LoVo (cell line): ENCODE data around the gene ADCY2.

Experiments used
- DNase-seq: peaks from one replicate; pipeline ENCODE4 v3.0.0-alpha.2; 2016; ENCODE audit warnings: low spot score

The ADCY2 gene

DNA sequence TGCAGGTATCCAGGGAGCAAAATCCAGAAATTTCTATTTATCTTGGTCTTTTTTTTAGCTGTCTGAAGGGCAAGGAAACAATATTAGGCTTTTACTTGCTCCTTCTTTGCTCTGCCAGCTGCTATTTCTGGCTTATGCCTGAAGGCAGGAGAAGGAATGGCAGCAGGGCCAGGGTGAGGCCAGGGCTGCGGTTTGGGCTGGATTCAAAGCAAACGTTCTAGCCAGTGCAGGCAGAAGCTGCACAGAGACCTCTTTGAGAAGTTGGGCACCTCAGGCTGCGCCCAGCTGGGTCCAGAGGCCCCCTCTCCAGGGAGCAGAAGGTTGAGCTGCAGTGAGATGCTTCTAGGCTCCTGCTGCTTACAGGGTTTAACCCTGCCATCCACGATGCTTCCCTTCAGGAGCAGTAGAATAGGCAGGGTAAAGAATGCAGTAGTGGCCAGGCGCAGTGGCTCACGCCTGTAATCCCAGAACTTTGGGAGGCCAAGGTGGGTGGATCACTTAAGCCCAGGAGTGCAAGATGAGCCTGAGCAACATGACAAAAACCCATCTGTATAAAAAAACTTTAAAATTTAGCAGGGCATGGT is 201.2 kb downstream of the ADCY2 start:
- no peak for DNase-seq

DNA sequence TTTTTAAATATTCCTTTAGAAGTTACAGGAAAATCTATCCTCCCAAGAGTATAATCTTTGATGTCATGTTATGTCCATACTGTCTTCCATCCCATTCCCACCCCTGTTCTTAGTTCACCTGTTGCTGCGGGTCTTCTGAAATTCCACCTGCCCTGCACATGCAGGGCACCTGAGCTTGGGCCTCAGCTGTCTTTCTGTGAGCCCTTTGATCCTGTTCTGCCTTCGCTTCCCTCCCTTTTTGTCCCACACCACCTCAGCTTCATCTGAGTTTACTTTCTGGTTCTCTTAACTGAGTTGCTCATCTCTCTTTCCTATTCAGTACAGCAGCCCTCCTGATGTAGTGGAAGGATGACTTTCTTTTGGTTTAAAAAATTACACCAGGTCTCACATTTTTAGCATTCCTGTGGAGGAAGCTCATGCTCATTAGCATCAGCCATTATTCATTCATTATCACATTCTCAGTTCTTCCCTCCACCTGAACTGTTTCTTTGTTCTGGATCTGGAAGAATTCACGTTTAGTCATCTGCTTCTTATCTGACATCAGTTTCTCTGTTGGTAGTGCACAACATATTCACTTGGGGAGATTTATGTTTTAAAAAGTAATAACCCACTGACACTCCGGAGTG is 211.0 kb downstream of the ADCY2 start:
- no peak for DNase-seq

DNA sequence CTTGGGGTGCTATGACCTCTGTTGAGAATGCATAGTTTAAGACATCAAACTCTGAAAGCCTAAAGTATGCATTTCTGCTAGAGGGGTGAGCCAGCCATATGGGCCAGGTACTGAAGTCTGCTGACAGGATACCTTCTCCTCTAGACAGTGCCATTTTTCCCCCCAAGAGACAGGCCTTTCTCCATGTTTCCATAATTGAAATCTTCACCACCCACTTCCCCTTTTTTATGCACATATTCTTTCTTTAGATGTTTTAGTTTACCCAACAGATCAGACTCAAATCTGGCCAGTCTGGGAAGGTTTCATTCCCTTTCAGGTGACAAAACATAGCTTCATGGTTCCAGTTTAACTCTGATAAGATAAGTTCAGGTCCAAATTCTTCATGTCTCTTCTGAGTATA is 212.8 kb downstream of the ADCY2 start:
- DNase-seq: no peak

DNA sequence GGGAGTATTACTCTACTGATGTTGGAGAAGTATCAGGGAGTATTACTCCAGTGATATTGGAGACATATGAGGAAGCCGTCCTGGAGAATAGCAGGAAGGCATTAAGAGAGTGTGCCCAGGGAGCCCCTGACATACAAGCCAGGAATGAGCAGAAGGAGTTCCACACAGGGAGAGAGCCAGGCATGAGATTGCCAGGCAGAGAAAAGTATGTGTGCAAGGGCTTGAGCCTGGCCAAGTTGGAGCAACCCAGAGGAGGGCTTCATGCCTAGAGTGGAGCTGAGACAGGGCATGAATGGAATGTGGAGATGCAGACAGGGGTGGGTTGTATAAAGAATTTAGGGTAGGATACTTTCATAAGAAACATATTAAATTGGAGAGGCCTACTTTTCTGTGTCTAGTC is 213.8 kb downstream of the ADCY2 start:
- DNase-seq: no peak

DNA sequence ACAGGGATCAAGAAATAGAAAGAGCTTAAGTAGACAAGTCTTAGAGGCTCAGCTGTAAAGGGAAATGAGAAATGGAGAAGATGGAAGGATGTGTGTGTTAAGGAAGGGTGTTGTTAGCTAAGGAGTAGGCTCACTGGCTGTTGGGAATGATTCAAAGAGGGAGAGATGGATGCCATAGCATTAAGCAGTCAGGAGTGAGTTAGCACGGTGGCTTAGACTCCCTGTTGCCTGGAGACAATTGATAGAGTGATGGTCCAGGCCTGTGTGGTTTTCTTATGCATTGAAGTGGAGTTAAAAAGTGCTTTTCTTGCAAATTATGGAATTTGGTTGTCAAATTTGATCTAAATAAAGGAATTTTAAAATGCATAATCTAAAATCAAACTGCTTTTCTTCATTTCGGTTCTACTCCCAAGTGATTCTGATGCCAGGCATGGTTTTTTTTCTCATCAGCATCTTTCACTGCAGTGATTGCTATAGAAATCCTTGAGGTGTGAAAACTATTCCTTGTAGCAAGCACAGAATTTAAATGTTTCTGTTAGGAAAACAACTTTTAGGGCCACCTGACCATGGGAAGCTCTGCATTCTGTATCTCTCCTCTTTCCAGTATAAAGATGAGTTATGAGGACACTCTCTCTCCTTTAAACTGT is 214.7 kb downstream of the ADCY2 start:
- no peak for DNase-seq

DNA sequence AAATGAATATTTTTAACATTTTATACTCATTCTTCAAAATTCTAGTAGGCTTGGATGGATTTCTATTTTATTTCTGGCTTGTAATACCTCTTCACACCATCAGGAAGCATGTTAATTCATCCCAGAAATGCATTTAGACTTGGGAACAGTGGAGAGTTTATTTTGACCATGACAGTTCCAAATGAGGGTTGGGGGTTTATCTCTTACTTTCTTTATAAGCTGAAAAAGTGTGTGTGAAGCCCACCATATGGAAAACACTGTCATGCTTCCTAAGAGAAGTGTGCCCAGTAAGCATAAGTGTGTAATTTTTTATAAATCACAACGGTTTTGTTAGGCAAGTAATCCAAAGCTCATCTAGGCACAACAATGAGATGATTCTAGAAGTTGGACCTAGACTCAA is 215.6 kb downstream of the ADCY2 start:
- DNase-seq: no peak

DNA sequence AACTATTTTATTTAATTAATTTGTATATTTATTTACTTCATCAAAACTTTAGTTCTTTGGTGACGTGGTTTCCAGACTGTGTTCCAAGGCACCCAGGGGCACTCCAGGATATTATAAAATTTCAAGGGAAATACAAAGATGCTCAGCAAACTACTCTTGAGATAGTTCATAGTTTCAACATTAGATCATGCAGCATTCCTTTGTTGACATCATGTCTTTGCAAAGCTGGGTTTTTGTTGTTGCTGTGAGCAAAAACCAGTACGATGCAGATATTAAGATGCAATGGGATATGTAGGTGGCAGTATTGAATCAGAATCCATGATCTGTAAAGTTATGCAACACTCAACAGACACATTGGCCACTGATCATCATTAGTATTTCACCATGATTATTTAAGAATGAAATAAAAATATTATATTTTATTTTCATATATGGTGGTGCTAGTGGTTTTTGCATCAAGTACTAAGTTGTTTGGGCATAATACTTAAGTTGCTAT is 219.7 kb downstream of the ADCY2 start:
- no peak for DNase-seq

DNA sequence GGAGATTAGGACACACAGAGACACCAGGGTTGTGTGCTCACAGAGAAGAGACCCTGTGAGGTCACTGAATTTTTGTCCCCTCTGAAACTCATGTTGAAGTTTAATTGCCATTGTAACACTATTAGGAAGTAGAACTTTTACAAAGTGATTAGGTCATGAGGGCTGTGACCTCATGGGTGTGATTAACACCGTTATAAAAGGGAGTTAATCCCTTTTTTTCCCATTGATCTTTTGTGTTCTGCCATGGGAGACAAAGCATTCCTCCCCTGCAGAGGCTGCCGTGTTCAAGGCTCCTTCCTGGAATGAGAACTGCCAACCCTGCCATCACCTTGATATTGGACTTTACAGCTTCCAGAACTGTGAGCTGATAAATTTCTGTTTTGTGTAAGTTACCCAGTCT is 221.0 kb downstream of the ADCY2 start:
- DNase-seq: no peak

DNA sequence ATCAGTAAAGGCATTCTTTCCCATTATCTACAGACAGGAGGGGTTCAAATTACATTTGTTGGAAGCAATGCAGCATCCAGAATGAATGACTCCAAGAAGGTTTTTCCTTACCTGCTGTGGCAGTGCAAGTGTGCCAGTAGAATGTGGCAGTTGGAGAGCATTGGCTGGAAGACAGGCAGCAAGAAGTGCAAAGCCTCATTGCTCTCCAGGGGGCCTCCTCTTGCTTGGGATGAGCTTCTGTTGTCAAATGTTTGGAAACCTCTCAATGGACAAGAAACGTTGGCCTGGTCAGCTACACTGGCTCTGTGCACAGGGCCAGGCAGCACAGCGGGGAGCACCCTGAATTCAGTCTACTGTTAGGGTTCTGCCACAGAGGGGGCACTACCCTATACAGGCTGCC is 226.6 kb downstream of the ADCY2 start:
- DNase-seq: no peak

DNA sequence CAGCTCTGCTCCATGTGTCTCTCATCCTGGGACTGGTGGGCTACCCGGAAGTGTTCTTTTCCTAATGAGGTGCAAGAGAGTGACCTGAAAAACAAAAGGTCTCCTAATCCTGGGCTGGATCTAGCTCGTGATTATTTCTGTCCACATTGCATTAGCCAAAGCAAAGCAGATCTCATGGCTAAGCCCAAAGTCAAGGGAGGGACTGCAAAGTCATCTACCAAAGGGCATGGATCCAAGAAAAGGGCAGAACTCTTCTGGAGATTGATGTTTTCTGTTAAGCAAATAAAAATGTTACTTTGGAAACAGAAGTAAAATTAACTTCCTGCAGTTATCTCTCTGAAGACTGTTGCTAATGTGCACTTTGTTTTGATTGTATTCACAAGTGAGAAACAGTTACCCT is 229.8 kb downstream of the ADCY2 start:
- DNase-seq: no peak

DNA sequence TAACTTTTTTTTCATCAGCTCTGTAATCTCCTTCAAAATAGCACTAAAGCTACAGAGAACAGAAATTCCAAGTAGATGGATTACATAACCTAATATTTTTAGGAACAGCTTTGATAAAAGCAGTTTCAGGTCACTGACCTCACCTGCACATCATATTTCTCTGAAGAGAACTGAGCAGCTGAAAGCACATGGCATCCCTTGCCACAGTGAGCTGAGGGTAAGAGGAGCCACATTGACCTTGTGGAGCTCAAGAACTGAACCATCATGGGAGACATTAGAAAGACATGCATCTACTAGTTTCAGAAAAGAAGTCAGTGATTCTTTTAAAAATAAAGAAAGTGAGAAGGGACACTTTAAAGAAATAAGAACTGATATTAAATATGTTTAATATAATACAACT is 232.3 kb downstream of the ADCY2 start:
- DNase-seq: no peak

DNA sequence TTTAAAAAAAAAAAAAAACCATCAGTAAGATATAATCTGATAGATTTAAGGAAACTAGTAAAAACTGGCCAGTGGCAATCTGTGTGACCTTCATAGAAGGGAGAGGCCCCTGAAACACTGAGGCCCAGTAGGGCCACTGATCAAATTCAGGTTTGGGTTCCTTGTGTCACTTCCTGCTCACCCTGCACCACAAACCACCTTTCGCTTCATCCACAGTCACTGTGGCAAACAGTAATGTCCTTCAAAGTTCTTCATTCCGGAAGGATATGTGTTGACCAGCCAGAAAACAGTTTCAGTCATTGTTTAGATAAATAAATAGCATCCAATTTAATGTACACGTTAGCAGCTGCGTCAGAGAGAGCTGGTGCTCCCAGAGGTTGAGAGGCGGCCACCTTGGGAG is 232.9 kb downstream of the ADCY2 start:
- DNase-seq: no peak

DNA sequence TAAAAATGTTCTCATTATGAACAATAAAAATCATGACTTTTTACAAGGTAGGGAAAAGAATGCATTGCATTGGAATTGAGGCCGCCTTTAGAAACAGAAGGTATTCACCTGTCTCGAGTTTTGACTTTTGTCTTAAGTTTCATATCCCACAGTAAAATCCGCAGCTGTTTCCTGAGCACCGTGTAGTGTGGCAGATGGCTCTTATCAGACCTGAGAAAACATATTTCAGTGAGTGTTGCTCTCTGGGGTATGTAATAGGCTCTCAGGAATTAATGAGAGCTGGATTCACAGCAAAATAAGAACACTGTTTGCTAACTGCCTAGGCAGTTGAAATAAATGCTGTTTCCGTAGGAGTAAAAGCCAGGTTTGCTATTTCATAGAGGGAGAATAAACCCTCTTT is 233.6 kb downstream of the ADCY2 start:
- no peak for DNase-seq

DNA sequence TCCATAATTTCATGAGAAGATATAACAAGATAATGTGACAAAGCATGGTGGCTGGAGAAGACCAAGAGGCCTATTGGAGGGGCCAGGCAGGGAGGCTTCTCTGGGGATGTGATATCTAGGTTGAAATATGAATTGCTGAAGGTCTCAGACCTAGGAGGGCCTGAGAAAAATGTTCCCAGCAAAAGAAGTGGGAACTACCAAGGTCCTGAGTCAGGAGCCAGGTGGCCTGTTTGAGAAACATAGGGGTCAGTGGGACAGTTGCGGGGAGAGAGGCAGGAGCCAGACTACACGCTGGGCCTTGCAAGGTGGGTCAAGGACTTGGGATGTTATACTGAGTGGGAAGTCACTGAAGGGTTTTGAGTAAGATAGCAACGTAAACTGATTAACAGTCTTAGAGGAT is 238.9 kb downstream of the ADCY2 start:
- DNase-seq: no peak

DNA sequence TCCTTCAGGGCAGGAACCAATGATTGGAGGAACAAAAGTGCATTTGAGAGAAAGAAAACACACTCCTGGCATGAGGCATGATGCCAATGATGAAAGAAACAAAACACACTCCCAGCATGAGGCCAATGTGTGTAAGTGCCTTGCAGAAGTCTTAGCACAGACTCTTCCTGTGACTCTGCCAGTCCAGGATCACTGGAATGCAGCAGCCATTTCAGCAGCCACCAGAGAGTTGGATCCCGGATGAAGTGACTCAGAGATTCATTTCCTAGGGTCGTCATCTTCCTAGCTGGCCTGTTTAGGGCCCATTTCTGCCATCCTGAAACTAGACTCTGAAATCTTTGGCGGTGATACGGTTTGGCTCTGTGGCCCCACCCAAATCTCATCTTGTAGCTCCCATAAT is 242.5 kb downstream of the ADCY2 start:
- peak; percentile 1 for DNase-seq

DNA sequence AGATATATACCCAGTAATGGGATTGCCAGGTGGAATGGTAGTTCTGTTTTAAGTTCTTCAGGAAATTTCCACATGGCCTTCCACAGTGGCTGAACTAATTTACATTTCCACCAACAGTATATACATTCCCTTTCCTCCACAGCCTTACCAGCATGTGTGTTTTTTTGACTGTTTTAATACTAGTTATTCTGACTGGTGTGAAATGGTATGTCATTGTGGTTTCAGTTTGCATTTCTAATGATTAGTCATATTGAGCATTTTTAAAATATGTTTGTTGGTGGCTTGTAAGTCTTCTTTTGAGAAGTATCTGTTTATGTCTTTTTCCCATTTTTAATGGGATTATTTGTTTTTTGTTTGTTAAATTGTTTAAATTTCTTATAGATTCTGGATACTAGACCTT is 246.1 kb downstream of the ADCY2 start:
- DNase-seq: no peak

DNA sequence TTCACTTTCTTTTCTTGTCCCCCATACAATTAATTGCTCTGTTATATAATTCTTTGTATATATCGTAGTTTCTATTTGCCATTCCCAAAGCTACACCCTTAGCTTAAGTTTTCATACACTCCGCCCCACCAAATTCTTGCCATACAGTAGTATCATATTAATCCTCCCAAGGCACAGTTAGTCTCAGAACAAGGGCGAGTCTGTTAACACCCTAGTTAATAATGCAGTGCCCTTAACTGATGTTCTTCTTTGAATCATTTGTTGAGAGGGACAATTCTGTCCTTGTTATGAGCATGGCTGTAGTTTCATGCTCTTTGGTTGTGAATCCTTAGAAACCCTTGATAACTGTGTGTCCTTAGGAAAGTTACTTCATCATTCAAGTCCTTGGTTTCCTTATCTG is 248.8 kb downstream of the ADCY2 start:
- DNase-seq: no peak

DNA sequence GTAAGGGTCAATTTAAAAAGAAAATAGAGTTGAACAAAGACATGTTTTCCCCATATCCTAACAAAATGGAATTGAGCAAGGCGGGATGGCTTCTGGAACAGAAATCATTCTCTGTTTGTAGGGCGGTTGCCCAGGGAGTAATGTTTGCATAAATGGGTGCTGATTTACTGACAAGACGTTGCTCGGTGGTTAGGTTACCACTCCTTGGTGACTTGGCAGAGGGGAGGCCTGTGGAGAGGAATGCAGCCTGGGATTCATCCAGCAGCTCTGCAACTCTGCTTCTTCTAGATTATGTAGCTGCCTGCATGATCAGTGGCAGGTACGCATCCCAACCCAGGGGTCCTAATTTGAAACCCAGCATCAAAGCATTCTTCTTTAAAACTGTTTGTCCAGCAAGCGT is 254.8 kb downstream of the ADCY2 start:
- no peak for DNase-seq

DNA sequence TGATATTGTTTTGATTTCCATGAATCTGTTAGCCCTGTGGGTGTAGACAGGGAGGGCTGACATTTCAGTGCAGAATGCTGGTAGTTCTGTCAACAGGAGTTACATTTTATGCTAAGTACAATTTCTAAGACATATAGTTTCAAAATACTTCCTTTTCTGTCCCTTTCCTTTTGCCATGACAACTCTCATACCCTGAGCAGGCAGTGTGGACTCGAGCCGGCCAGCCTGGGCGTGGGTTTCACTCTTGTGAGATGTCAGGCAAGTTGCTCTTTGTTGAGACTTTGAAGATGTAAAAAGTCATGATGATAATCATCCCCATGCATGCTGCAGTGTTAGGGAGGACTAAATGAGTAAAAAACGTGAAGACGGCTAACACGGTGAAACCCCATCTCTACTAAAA is 257.1 kb downstream of the ADCY2 start:
- no peak for DNase-seq

DNA sequence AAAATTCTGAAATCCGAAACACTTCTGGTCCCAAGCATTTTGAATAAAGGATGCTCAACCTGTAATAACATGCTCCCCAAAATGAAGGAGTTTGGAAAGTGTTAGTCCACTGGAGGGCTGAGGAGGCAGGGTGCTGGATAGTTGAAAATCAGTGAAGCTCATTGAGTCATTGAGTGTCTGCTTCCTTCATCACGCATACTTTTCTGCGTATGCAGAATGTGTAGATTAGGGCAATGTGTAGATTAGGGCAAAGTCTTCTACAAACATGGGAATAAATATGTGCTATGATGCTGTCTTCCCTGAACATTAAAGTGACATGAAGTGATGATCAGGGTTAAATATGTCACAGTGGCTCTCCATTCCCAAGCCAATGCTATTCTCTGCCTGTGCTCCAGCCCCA is 261.2 kb downstream of the ADCY2 start:
- no peak for DNase-seq

DNA sequence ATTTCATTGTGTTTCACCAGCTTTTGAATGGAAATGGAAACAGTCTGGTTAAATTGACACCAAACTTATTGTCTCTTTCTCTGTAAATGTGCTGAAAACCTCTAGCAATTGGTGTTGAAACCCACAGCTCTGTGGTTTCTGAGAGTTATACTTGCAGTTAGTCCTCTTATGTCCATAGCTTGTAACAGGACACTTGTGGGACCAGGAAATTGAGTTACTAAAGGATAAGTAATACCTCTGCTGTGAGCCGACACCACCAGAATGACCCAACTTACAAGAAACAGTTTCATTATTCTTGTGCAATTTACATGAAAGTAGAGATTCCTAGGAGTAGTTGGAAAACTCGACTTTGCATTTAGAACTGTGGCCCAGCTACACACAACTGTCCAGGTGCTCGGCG is 263.5 kb downstream of the ADCY2 start:
- DNase-seq: no peak

DNA sequence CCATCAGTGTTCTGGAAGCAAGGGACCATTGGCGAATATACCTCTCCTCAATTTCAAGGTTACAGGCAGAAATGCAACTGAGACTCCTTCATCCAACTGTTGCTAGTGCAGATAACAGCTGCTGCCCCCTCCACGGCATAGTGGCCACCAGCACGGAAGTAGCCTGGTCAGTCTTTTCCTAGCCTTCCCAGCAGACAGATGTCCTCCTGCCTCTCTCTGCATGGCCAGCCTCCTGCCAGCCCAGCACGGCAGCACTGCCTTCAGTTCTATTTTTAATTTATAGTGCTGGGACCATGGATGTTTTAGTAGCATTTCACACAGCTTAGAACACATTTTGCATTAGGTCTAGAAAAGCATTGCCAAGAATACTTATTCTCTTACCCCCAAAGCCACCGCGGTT is 266.4 kb downstream of the ADCY2 start:
- no peak for DNase-seq

DNA sequence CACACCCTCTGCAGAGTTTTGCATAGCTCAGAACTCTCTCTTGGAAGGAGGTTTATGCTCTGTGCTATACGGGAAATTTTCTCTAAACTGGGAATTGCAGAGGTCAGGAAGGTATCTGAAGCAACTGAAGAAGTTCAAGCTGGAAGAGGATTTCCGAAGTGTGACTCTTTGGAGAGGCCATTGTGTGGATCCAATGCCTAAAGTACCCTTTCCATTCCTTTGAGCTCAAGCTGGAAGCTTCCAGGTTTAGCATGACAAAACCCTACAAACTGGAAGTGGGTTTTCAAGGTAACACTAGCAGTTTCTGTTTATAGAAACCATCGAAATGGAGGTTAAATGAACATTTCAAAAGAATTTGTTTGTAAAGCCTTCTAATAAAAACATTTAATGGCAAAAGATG is 267.9 kb downstream of the ADCY2 start:
- DNase-seq: no peak

DNA sequence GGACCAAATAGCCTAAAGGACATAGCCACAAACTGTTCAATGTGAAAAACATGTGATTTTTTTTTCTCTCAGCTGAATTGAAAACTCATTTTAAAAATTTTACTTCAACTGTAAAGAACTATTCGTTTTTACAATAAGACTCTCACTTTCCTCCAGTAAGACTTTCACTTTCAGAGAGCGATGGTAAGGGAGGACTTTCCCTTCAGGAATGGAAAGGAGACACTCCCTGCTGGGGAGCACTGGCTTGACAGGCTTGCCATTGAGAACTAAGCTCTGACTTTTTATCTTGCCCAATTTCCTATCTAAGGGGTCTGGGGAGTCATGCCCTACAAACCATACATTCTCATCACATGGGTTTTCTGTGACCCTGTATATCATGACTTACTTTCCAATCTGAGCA is 268.3 kb downstream of the ADCY2 start:
- no peak for DNase-seq
